ENCODE measurements around the gene EPSTI1.

Gene EPSTI1

GRCh38 chr13:42849200-42849599 is 142.8 kb downstream of the EPSTI1 start:
- DNase-seq (ENCODE audit: low spot score): no peak

- no peak for DNase-seq (ENCODE audit: low spot score)
These were observed 144.0 kb downstream of the EPSTI1 start for GRCh38 chr13:42847891-42848663.

- no peak for DNase-seq (ENCODE audit: low spot score)
These were observed 154.9 kb downstream of the EPSTI1 start for GRCh38 chr13:42836930-42837690.
